AG10803 (cell line): Measurements from ENCODE around the gene HERPUD1.

Experiments
- DNase-seq: peaks from one replicate; pipeline ENCODE4 v3.0.0; 2010; ENCODE audit warnings: low read depth
- H3K4me3 ChIP-seq: 2 replicates; pipeline ENCODE4 v1.5.1; 2011; ENCODE audit warnings: mild to moderate bottlenecking, low read length, control low read depth
- CTCF ChIP-seq: conservative IDR thresholded peaks from 2 replicates; pipeline ENCODE4 v1.5.1; 2011; ENCODE audit warnings: mild to moderate bottlenecking, low read length, control low read depth, inconsistent platforms

Gene HERPUD1

GRCh38 chr16:56961386-56961785 lies 29.4 kb downstream of the HERPUD1 start:
- TF ChIP-seq CTCF = no peak
- no peak overlapping the region for H3K4me3 ChIP-seq
- DNase-seq = no peak

GRCh38 chr16:56961851-56962281 lies 29.9 kb downstream of the HERPUD1 start, which contains the start of gene CETP:
Gene CETP, plus strand, starts transcription at chr16:56961950. Its CDS starts 30 bp downstream, at chr16:56961980.
- H3K4me3 ChIP-seq = no peak within 1 kb of the TSS
- TF ChIP-seq CTCF = no peak
- DNase-seq = no peak

- H3K4me3 ChIP-seq = no peak overlapping the region
- peak; percentile 79 for DNase-seq
- TF ChIP-seq CTCF = peak; percentile 60
Observed at GRCh38 chr16:56964243-56965148, 32.6 kb downstream of the HERPUD1 start.

- H3K4me3 ChIP-seq = no peak overlapping the region
- no peak for TF ChIP-seq CTCF
- DNase-seq = no peak
Observed at GRCh38 chr16:56965149-56966092, 33.5 kb downstream of the HERPUD1 start.

GRCh38 chr16:56966093-56966475 lies 34.1 kb downstream of the HERPUD1 start:
- H3K4me3 ChIP-seq = no peak overlapping the region
- DNase-seq = no peak
- no peak for TF ChIP-seq CTCF

GRCh38 chr16:56967733-56968132 lies 35.8 kb downstream of the HERPUD1 start:
- no peak for TF ChIP-seq CTCF
- H3K4me3 ChIP-seq = no peak overlapping the region
- DNase-seq = peak; percentile 73
